Gastroesophageal sphincter (tissue), 4 donors: Measurements from ENCODE around the gene KLHL29. TPM values are rescaled to one million over a fixed set of nuclear protein-coding genes. Genes with fewer than 3 reads are reported as not detected.

ENCODE experiments used
- ATAC-seq: fragments of 150-250 bp; one replicate; pipeline ENCODE4 v1.9.1; 2016; ENCODE audit warnings: mild to moderate bottlenecking, moderate library complexity
- H3K27ac ChIP-seq, 4 donors: fragments of 200-600 bp; sonication (generic) in 3 of 4; 1 replicate in 3 of 4; 2 replicates in 1 of 4; pipeline ENCODE4 v1.5.1; 2016 to 2019
- H3K27me3 ChIP-seq: fragments of 200-600 bp; sonication (generic); one replicate; pipeline ENCODE4 v1.5.1; 2019
- H3K36me3 ChIP-seq, 2 donors: fragments of 200-600 bp; sonication (generic); one replicate each; pipeline ENCODE4 v1.5.1; 2019; ENCODE audit warnings: control low read depth in 1 of 2
- H3K4me1 ChIP-seq, 3 donors: fragments of 200-600 bp; sonication (generic); 1 replicate in 2 of 3; 2 replicates in 1 of 3; pipeline ENCODE4 v1.5.1; 2016 to 2019; ENCODE audit warnings: control low read depth in 2 of 3
- H3K4me3 ChIP-seq, 2 donors: fragments of 200-600 bp; sonication (generic); one replicate each; pipeline ENCODE4 v1.5.1; 2019; ENCODE audit warnings: mild to moderate bottlenecking in 1 of 2, moderate library complexity in 1 of 2
- H3K9me3 ChIP-seq, 3 donors: fragments of 200-600 bp; sonication (generic); one replicate each; pipeline ENCODE4 v1.5.1; 2017 to 2019; ENCODE audit warnings: control low read depth in 2 of 3
- EP300 ChIP-seq: sonication (generic); formaldehyde crosslinking; IDR thresholded peaks from one replicate; pipeline ENCODE4 v1.6.1; 2017; ENCODE audit warnings: antibody characterized with exemption, mild to moderate bottlenecking
- POLR2A ChIP-seq, 2 donors: fragments of 450-650 bp; IDR thresholded peaks; one replicate each; pipeline ENCODE4 v1.6.1; 2017; ENCODE audit warnings: antibody characterized with exemption in 2 of 2, mild to moderate bottlenecking in 2 of 2, moderate library complexity in 1 of 2
- POLR2AphosphoS5 ChIP-seq: sonication (generic); formaldehyde crosslinking; IDR thresholded peaks from one replicate; pipeline ENCODE4 v1.6.1; 2017; ENCODE audit warnings: antibody characterized with exemption
- WGBS, 2 donors: methylation state at CpG; one replicate each; pipeline ENCODE4 v1.1.5; 2018; ENCODE audit warnings: low coverage in 1 of 2; 5-methylcytosine and 5-hydroxymethylcytosine counted together
- total RNA-seq, 4 donors: library from RNA; depleted of rRNA; stranded (reverse); fragments of >200 nt; gene quantifications; one replicate each; pipeline ENCODE4 v1.1.0, GENCODE V29; 2016
- TF ChIP-seq, protein P1 (sequence below), 4 experiments: fragments of 200-600 bp in 2 of 4; fragments of 450-650 bp in 2 of 4; sonication (generic) in 1 of 4; IDR thresholded peaks; one replicate each; pipeline ENCODE4 v1.5.1; 2017 to 2019; ENCODE audit warnings: antibody characterized with exemption in 4 of 4, mild to moderate bottlenecking in 2 of 4, moderate library complexity in 2 of 4

Gene KLHL29
- total RNA-seq, 4 donors from 2014 or later: 15.2 to 31.5 (median 24.2) TPM

DNA sequence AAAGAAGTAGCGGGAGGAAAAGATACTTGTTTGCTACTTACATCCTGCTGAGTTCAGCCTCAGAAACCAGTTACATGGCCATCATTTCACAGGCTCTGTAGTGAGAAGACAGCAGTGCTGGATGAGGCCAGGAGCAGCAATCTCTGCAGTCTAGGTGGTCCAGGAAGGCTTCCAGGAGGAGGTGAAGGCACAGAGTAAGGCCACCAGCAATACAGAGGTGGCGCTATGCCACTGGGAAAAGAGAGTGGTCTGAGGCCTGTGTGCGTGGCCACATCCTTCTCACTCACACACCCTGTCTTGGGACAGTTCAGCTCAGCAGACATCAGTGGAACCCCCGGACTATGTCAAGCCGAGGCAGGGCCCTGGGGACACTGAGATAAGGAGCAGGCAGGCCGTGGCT is 162.7 kb downstream of the KLHL29 start:
- Histone ChIP-seq H3K4me3 (no peak overlapping the region), H3K9me3 (no peaks in the 10 kb centered on the region), H3K4me1 (peaks cover 0 to 49% (median 8%) of the 10 kb centered on the region in 3 donors), H3K27ac (no peak overlapping the region), H3K36me3 (no peaks in the 10 kb centered on the region), H3K27me3 (no peaks in the 10 kb centered on the region)
- 82 to 100% methylated on average over 1 to 3 of the region's 6 CpGs for WGBS, 2 donors
- no peak for ATAC-seq
- TF ChIP-seq POLR2A (IDR thresholded peaks at IDR 0.05) (no peak), POLR2AphosphoS5 (no peak), EP300 (no peak)
- TF ChIP-seq, protein P1, sequence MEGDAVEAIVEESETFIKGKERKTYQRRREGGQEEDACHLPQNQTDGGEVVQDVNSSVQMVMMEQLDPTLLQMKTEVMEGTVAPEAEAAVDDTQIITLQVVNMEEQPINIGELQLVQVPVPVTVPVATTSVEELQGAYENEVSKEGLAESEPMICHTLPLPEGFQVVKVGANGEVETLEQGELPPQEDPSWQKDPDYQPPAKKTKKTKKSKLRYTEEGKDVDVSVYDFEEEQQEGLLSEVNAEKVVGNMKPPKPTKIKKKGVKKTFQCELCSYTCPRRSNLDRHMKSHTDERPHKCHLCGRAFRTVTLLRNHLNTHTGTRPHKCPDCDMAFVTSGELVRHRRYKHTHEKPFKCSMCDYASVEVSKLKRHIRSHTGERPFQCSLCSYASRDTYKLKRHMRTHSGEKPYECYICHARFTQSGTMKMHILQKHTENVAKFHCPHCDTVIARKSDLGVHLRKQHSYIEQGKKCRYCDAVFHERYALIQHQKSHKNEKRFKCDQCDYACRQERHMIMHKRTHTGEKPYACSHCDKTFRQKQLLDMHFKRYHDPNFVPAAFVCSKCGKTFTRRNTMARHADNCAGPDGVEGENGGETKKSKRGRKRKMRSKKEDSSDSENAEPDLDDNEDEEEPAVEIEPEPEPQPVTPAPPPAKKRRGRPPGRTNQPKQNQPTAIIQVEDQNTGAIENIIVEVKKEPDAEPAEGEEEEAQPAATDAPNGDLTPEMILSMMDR (IDR thresholded peaks at IDR 0.05): no peak

DNA sequence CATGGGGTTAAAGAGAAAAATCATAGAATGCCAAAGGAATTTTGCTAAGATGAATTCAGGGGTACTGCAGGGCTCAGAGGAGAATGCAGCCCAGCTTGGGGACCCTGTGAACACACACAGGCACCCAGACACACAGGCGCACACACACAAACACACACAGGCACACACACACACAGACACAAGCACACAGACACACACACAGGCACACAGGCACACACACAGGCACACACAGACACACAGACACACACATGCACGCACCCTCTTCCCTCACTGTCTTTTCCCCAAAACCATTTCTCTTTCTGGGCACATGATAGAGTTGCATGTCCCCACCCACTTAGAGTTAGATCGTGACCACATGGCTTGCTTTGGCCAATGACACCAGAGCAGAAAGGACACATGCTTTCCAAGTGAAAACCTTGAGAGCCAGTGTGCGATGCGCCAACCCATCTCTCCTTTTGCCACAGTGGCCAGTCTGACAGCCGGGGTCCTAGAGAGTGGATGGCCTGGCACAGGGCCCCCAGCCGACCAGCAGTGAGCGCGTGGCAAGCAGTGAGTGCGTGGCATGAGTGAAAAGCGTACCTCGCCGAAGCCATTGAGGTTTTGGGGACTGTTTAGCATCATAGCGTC is 163.3 kb downstream of the KLHL29 start:
- no peak for ATAC-seq

DNA sequence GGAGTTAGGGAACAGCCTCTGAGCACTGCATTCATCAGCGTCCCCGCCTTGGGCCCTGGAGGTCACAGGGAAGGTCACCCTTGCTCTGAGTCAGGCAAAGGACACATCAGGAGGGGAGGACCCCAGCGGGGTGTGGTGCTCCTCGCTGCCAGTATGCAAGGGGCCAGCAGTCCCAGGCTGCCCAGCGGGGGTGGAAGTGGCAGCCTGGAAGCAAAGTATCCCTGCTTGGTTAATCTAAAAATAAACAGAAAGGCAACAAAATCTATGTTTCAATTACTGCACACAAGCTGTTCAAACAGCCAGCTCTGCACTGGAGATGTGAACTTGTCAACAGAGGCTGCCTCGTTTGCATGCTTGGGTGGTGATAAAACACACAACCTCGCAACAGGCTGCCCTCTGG is 164.1 kb downstream of the KLHL29 start:
- peaks cover 0 to 57% (median 16%) of the 10 kb centered on the region in 3 donors for H3K4me1 ChIP-seq
- no peaks in the 10 kb centered on the region for H3K36me3 ChIP-seq
- peak overlapping the region in 1 of 4 donors; percentile 58 for H3K27ac ChIP-seq
- no peak for TF ChIP-seq POLR2A (IDR thresholded peaks at IDR 0.05)
- TF ChIP-seq, protein P1 (IDR thresholded peaks at IDR 0.05): no peak
- TF ChIP-seq EP300: no peak
- no peak overlapping the region for H3K4me3 ChIP-seq
- no peaks in the 10 kb centered on the region for H3K27me3 ChIP-seq
- no peak for ATAC-seq
- no peaks in the 10 kb centered on the region for H3K9me3 ChIP-seq
- WGBS, 2 donors: 67 to 76% methylated on average over 2 to 4 of the region's 7 CpGs

More for the DNA sequence above, 163.3 kb downstream of the KLHL29 start:
- no peaks in the 10 kb centered on the region for H3K36me3 ChIP-seq
- no peaks in the 10 kb centered on the region for H3K9me3 ChIP-seq
- H3K4me3 ChIP-seq: no peak overlapping the region
- H3K27me3 ChIP-seq: no peaks in the 10 kb centered on the region
- WGBS, 2 donors: 96 to 99% methylated on average over 7 to 10 of the region's 14 CpGs
- TF ChIP-seq EP300: no peak
- TF ChIP-seq POLR2A (IDR thresholded peaks at IDR 0.05): no peak
- peak overlapping the region in 1 of 4 donors; percentile 58 for H3K27ac ChIP-seq
- H3K4me1 ChIP-seq: peaks cover 0 to 49% (median 9%) of the 10 kb centered on the region in 3 donors

DNA sequence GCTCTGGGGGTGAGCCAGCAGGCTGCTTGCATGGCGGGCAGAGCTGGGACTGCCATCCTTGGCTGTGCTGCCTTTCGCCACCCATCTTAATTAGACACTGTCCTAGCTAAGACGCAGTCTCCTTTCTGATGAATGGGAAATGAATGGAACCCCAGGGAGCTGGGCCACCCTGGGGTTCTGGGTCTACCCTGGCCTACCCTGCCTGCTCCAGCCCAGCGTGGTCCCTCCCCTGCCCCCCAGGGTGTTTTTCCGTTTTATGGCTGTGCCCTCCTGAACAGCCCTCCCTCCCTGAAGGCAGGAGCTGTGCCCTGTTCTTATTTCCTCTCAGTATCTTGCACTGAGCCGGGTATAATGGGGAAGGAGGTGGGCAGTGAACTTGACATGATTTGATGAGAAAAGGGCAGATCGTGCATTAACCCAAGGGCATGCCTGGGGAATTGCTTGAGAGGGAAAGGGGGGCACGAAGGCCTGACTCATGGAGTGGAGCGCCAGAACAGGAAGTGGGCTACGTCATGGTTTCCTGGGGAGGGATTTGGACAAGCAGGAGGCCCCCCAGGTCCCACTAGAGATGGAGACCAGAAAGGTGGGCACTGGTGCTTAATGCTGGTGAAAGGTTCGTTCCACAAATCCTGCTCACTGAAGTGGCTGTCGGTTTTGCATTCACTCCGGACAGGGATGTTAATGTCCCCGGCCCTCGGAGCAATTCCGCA is 165.0 kb downstream of the KLHL29 start:
- Histone ChIP-seq H3K36me3 (no peaks in the 10 kb centered on the region), H3K4me1 (peaks cover 0 to 58% (median 16%) of the 10 kb centered on the region in 3 donors), H3K9me3 (no peaks in the 10 kb centered on the region), H3K27me3 (no peaks in the 10 kb centered on the region), H3K27ac (peak overlapping the region in 3 of 4 donors; percentile 36 to 58 (median 39)), H3K4me3 (no peak overlapping the region)
- ATAC-seq: no peak
- 80 to 93% methylated on average over 2 to 6 of the region's 16 CpGs for WGBS, 2 donors
- TF ChIP-seq EP300: no peak

DNA sequence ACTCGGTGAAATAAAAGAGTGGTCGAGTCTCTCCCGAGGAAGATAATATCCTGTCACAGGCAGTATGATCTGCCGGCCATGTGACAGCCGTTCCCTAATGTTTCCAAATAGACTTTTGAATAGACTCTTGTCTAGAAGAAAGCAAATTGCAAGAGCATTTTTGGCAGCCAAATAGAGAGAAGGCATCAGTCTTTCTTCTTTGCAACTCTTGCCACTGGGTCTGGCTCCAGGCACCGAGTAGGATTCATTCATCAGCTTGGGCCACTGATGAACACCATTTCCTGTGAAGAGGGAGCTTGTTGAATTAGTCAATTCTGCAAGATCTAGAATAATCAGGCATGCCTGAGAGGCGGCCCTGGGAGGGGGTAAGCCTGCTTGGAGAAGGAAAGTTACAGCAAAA is 165.6 kb downstream of the KLHL29 start:
- H3K4me3 ChIP-seq: no peak overlapping the region
- H3K36me3 ChIP-seq: no peaks in the 10 kb centered on the region
- WGBS, 2 donors: 75 to 80% methylated on average over 5 to 7 of the region's 7 CpGs
- no peaks in the 10 kb centered on the region for H3K9me3 ChIP-seq
- TF ChIP-seq POLR2AphosphoS5 (no peak), POLR2A (IDR thresholded peaks at IDR 0.05) (no peak)
- TF ChIP-seq, protein P1 (IDR thresholded peaks at IDR 0.05): no peak
- peaks cover 0 to 58% (median 13%) of the 10 kb centered on the region in 3 donors for H3K4me1 ChIP-seq
- H3K27ac ChIP-seq: peak overlapping the region in 3 of 4 donors; percentile 36 to 58 (median 39)
- ATAC-seq: no peak
- no peaks in the 10 kb centered on the region for H3K27me3 ChIP-seq

DNA sequence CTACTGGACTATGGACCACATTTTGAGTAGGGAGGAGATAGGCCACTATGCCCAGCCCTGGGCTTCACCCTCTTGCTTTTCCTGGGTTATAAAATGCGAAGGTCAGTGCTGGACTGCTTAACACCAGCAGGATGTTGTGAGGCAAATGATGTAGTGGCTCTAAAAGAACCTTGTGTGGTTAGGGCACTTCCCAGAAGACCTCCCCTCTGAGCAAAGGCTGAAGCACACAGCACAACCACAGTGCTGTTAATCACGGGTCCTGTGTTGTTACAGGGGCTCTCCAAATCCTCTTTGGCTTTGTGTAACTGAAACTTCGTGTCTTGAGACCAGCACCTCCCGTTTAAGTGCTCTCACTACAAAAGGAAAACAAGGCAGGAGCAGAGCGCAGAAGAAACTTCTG is 166.9 kb downstream of the KLHL29 start:
- Histone ChIP-seq H3K4me3 (no peak overlapping the region), H3K27ac (peak overlapping the region in 1 of 4 donors; percentile 7), H3K36me3 (no peaks in the 10 kb centered on the region), H3K9me3 (no peaks in the 10 kb centered on the region), H3K27me3 (no peaks in the 10 kb centered on the region), H3K4me1 (peaks cover 0 to 66% (median 12%) of the 10 kb centered on the region in 3 donors)
- WGBS, 2 donors: 69% methylated on average over 4 of the region's 5 CpGs; no CpG with 5 or more reads in 1 of the 2 donors
- no peak for ATAC-seq
- TF ChIP-seq POLR2AphosphoS5 (no peak), POLR2A (IDR thresholded peaks at IDR 0.05) (no peak), EP300 (no peak)
- TF ChIP-seq, protein P1 (IDR thresholded peaks at IDR 0.05): no peak
